NCI-H2029 treated with DMSO at 0.1 percent for 48 hours (cell line): ENCODE measurements around the gene TAF15.

ENCODE experiments used
- DNase-seq: peaks from one replicate; lab custom pipeline; 2025; lab: John Stamatoyannopoulos, UW

Gene TAF15

DNA sequence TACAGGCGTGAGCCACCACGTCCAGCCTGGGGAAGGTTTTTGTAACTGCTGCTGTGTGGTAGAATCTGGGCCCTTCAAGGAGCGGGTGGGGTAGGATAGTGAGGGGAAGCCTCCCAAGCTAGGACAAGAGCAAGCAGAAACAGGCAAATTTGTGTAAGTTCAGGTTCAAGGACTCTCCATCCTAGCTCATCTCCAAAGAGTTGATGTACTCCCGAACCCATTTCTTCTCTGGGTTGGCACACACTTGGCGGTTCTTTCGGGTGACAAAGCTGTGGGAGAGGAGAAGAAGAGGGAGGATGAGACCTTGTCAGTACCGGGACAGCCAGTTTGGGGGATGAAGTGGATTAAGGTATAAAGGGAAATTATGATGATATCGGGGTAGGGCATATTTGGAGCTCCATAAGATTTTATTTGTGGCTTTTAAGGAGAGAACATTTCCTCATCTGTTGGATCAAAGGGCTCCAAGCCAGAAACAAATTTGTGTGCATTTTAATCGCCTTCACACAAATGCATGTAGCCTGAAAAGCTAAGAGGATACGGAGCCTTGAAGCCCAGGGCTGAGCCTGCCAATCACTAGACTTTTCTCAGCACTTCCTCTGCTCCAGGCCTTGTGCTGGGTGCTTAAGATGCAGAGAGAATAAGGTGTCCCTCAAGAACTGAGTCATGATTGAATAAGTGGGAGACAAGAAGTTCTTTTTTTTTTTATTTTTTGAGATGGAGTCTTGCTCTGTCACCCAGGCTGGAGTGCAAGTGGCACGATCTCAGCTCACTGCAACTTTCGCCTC, 63.1 kb downstream of the TAF15 start:
- no peak for DNase-seq

DNA sequence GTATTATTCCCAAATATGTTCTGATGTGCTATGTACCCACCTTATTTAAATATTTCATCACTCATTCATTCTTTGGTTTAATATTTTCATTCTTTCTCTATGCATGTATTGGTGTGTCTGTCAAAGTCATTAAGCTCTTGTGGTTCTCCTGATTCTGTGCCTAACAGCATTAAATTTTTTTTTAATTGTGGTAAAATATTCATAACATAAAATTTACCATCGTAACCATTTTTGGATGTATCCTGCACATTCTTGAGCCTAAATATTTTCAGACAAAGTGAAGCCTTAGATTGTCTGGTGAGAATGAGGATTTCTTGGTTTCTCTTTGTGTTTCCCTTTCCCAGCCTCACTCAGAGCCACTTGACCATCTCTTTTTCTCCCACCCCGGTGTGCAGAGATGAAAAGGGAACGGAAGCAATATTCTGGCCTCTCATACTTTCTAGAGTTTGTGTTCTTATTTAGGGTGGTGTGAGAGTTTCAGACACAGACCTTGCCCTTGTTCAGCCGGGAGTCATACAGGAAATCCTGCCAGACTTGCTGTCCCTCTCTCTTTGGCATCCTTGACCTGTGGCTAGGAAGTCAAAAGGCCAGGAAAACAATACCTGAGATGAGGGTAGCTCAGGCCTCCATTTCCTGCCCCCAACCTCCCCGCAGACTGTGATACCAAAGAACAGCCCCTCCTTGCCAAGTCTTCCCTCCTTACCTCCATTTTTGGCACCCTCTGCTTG, 66.0 kb downstream of the TAF15 start:
- DNase-seq, result no peak

DNA sequence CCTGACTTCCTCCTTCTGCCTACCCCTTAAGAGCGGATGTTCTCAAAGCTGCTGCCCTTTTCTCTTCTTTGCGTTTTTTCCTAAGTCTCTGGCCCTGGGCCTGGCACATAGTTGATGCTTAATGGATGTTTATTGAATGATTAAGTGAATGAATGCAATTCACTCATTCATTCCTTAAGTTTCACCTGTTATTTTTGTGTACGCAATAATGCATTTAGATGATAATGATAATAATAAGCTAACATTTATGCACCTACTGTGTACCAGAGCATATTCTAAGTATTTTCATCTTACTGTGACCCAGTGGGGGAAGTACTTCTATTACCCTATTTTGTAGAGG, 66.5 kb downstream of the TAF15 start:
- no peak for DNase-seq

DNA sequence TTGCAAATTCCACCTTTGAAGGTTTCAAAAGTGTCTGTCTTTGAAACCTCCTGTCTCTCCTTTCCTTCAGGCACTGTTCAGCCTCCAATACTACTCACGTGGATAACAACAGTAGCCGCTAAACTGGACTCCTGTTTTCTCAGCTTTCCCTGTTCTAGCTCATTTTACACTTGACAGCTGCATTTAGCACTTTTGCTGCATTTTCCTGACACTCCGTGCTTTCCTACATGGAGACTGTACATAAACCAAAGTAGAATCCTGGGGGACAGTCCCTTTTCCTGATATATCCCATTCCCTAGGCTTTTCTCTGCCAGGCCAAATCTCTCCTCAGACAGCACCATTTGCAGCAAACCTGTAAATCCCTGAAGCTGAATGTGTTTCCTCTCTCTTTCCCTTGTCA, 67.2 kb downstream of the TAF15 start:
- DNase-seq, result no peak

DNA sequence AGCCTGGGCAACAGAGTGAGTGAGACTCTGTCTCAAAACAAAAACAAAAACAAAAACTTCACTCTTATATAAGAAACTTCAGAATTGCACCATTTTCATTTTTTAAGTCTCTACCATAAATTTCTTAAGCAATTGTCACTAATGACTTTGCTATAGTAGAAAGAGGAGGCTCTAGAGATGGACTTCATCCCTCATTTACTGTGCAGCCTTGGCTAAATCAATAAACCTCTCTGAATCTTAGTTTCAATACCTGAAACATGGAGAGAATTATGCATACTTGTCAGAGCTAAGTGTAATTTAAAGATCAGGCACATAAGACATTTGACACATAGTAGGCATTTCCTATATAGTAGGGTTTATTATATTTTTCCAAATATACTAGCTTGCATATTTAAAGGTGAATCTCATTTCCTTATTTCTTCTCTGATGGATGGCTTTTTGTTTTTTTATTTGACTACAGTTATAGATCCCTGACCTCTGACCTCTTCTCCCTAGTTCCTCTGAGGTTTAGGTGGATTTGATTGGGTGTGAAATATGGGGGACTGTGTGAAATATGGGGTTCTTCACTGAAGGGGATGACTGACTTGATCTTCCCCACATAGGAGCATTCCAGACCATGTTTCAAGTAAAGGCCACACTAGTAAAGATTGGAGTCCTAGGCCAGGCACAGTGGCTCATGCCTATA, 68.2 kb downstream of the TAF15 start:
- DNase-seq, result no peak

DNA sequence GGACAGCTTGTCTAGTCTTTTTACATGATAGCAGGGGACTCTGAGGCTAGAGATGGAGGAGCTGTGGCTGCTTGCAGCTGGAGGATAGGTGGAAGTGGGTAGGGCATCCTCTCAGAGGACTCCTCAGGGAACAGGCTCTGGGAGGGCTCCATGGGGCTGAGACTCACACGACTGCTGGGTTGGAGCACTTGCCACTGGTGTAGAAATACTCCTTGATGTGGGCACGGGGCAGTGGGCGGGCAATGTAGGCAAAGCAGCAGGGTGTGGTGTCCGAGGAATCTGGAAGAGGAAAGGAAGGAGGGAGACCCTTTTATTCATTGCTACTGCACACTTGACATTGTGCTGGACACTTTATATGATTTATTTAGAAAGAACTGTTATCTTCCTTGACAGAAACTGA, 69.1 kb downstream of the TAF15 start:
- no peak for DNase-seq

DNA sequence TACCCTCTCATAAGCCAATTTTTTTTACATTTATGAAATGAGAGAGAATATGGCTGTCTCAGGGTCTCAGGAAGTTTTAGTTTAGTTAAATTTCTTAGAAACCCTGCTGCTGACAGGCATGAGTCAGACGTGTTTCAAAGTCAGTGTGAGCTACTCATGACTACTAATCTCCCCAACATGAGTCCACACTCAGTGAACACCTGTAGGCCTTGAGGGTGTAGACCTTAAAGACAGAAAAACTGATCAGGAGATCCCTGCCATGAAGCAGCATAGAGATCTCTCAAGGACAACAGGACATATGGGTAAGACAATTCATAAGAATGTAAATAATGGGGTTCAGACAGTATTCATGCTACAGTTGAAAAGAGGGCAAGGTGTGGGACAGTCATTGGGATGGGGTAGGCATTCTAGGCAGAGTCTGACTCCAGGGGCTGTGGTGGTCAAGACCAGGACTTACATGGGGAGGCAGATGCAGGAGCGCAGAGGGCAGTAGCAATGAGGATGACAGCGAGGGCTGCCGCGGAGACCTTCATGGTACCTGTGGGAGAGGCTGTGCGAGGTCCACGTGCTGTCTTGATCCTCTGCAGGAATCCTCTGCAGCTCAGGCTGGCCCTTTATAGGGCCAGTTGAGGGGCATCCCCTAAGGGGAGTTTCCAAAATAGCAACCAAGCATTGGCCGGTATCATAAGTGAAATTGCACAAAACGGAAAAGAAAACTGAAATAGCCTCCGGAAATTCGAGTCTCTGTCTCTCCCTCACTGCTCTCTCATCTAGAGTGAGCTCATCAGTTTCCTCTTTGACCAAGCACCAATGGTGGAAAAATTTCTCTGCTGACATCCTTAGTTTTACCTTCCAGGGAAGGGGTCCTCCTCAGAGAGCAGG, 70.7 kb downstream of the TAF15 start, which contains the start of gene CCL5:
Gene CCL5, minus strand, starts transcription at position 588 of the 882 bp plus-strand sequence.
- DNase-seq, result no peak

DNA sequence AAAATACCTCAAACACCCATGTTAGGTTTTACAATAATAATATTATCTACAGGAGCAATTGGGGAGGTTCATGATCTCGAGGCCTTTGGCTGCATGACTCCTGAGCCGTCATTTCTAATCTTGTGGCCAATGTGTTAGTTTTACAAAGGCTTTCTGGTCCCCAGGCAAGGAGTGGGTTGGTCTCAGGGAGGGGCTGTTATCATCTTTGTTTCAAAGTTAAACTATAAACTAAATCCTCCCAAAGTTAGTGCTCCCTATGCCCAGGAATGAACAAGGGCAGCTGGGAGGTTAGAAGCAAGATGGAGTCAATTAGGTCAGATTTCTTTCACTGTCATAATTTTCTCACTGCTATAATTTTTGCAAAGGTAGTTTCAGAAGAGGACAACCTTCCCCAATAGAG, 80.0 kb downstream of the TAF15 start:
- DNase-seq, result no peak

DNA sequence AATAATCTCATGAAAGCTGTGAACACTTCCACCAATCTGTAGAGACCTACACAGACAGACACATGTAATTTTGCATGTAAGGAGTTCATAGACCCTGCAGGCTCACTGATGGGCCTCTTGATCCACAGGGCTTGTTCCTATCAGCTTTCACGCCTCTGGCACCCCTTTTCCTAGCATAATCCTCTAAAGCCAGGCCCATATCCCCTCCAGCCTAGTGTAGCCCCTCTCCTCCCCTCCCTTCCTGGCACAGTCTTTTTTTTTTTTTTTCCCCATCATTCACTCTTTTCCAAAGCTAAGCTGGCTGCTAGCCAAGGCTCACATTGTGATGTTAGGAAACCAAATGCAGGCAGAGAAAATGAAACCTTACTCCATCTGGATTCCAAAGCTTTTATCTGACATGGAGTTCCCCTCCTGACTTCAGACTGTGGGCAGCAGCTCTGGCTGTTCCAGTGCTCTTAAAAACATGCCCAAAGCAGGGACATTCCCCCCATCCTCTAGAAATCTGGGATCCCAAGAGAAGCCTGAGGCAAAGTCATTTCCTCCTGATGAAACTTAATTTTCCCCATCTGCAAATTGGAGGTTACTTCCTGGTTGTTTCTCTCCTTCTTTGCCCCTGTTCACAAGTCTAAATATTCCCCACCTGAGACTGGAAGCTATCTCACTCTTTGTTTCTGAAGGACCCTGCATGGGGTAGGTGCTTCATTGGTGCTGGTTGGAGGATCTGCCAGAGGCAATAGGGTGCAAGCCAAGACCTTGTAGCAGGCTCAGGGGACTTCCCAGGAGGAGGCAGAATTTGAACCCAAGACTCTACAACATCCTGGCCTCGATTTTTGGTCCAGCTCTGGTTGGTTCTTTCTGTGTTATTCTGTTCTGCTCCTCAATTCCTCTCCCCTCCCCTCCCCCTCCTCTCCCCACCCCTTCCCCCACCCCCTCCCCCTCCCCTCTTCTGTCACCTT, 80.8 kb downstream of the TAF15 start:
- peak; percentile 22 for DNase-seq

DNA sequence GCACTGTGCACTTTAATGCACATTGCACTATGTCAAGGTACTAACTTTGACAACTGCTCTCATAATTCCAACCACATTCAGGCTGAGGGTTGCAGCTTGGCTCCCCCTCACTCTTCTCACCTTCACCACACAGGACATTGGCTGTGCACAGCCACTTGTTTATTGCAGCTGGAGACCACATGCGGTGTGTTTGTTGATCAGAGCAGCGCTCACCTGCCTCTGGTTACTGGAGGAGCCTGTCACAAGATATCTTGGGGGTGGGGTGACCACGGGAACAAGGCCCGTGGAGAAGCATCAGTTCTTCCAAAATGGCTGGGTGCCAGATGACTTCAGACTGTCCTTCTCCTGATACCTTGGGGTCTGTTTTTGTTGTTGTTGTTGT, 81.5 kb downstream of the TAF15 start:
- peak; percentile 49 for DNase-seq

DNA sequence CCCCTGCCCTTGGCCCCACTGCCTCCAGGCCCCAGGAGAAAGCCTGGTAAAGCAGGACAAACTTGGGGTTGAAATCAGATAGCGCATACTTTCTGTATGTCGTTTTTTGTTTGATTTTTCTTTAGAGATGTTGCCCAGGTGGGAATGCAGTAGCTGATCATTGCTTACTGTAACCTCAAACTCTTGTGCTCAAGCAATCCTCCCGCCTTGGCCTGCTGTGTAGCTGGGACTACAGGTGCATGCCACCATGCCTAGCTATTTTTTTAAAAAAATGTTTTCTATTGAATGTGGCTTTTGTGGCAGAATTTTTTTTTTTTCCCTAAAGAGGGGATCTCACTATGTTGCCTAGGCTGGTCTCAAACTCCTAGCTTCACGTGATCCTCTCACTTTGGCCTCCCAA, 82.0 kb downstream of the TAF15 start:
- DNase-seq, result no peak

DNA sequence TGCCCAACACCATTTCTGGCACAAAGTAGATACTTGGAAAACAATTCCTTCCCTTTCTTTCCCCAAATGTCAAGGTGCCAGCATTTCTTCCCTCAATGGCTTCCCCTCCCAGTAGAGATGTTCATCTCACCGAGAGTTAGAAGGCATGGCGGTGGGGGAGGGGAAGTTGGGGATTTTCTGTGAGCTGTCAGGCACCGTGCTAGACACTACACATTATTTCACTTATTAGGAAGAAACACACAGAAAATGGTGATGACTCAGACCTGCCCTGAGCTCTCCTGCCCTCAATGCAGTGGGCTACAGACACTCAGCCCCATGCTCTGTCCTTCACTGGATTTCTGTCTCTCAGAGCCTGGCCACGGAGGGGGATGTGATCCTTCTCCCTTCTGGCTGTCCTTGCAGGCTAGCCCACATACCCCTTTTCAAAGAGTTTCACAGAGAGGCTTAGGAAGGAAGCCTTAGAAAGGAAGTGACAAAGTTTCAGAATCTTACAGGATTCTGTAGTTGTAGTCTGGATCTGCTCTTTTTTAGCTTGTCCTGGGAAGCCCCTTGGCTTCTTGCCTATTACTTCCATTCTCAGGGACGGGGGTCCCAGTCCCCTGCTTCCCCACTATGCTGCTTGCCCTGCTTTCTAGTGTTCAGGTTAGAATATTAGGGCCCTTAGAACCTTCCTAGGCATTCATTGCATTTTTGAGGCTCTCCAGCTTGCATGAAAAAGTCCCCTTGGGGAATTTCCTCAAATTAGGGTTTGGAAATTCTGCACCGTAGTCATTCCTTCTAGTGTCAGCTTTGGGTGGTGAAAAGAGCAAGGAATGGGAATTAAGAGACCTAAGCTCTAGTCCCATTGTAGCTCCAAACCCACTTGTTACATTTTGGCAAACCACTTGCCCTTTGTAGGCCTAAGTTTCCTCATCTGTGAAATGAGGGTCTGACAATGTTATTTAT, 83.1 kb downstream of the TAF15 start:
- no peak for DNase-seq

DNA sequence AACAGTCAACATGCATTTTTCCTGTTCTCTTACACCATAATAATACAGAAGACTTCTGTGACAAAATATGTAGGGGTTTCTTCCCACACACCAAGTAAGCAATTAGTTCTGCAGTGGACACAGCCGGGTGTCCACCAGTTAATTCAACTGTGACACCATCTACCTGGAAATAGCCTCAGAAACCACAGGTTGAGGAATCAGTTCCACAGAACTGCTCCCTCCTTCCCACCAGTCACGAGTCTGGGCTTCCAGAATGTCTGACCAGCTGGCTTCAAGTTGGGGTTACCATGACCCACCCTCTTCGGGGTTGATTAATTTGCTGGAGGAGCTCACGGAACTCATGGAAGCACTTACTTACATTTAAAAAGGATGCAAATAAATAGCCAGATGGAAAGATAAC, 84.5 kb downstream of the TAF15 start:
- DNase-seq, result no peak

DNA sequence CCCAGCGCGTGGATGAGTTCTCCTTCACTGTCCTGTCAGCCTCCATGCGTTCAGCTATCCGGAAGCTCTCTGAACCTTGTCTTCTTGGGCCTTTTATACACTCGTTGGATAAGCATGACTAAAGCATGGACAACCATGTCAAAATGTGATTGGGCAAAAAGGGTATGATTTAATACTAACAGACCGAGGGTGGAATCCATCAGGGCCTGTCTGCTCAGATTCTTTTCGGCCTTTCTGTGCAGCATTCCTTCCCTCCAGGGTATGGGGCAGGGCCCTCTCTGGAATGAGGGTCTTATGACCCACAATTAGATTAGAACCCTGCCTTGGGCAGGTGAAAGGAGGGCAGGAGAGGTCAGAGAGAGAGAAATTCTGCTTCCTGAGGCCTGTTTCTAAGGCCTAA, 84.9 kb downstream of the TAF15 start:
- no peak for DNase-seq

DNA sequence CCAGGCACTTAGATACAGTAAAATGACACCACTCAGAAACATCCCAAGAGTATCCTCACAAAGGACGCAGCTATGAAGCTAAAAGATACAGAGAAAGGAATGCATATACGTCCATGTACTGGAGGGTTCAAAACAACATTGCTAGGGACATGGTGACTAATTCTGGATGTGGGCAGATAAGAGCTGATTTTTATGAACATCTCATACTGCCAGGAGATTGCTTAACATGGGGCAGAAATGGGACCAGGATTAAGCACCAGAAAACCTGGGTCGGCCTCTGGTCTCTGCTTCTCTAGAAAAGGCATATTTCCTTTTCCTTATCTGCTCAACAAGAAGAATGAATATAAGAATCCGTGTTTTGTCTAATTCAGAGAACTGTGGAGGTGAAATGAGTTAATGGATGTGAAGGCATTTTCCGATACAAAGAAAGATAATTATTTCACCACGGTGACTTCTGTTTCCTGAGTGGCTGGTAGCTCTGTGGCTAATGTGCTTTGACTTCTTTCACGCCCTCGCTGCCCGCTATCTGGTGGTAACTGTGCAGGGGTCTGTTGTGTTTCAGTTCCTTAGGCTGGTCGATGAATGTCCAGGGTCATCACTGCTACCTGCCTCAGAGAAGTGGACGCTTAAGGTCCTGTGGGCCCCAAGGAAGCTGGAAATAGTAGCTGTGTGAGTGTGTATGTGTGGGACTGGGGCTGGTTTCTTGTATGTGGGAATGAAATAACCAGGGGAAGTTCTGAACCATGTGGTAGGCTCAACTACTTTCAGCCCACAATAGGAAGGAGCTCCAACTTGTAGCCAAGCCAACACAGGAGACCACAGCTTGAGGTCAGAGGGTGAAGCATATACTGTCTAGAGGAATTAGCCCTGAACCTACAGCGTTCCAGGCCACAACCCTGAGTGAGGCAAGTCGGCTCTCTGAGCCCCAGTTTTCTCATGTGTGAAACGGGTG, 86.6 kb downstream of the TAF15 start:
- DNase-seq, result no peak
